IPS DF 19.7 (cell line): Measurements from ENCODE around the gene THEMIS.
"Not testable (repeated sequence)": the region's sequence is repeated elsewhere in the genome, so short reads cannot be mapped to it uniquely, and the experiment has no call there.

Experiments used
- DNase-seq: peaks from one replicate; pipeline ENCODE4 v3.0.0-alpha.2; 2013; ENCODE audit warnings: low read depth, low spot score

Gene THEMIS, protein sequence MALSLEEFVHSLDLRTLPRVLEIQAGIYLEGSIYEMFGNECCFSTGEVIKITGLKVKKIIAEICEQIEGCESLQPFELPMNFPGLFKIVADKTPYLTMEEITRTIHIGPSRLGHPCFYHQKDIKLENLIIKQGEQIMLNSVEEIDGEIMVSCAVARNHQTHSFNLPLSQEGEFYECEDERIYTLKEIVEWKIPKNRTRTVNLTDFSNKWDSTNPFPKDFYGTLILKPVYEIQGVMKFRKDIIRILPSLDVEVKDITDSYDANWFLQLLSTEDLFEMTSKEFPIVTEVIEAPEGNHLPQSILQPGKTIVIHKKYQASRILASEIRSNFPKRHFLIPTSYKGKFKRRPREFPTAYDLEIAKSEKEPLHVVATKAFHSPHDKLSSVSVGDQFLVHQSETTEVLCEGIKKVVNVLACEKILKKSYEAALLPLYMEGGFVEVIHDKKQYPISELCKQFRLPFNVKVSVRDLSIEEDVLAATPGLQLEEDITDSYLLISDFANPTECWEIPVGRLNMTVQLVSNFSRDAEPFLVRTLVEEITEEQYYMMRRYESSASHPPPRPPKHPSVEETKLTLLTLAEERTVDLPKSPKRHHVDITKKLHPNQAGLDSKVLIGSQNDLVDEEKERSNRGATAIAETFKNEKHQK

DNA sequence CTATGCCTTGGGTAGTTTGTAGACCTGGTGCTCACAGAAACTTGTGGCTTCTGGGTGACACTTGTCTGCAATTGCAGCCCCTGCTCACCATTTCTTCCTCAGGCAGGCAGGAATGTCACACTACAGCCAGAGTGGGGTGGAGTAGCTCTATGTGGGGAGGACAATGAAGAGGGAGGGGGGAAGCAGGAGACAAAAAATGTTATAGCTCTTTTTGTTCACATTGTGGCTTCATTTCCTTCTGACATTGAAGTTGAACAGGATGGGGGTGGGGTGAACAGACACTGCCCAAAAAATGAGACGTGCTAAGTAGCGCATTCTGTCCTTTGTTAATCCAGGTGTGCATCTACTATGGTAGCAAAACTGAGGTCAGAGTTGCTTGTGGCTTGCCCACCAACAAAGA, at the start of gene THEMIS:
THEMIS (minus strand) TSS at position 124 of the 400 bp plus-strand sequence. CDS start 126 bp downstream, outside the sequence.
- DNase-seq = no peak

- no peak for DNase-seq
Measured at GRCh38 chr6:127949251-127949650, 48.4 kb upstream of the THEMIS start.

DNA sequence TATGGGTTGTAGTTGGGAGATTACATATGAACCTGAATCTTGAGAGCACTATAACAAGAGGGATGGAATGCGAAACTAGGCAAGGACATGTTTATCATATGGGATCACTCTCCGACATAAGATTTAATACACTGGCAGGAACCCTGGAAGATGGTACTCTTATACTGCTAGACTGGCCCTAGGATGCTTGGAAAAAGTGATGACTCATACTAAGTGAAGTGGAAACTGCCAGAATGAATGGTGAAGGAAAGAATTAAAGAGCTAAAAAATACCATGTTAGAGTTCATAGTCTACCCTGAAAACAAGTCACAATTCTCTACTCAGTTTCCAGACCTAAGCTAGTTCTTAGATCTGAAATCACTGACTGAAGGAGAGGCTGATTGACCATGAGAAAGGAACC, 45.5 kb upstream of the THEMIS start:
- no peak for DNase-seq

GRCh38 chr6:127945434-127946097, 44.7 kb upstream of the THEMIS start:
- no peak for DNase-seq

GRCh38 chr6:127941228-127941627, 40.4 kb upstream of the THEMIS start:
- DNase-seq = no peak

DNA sequence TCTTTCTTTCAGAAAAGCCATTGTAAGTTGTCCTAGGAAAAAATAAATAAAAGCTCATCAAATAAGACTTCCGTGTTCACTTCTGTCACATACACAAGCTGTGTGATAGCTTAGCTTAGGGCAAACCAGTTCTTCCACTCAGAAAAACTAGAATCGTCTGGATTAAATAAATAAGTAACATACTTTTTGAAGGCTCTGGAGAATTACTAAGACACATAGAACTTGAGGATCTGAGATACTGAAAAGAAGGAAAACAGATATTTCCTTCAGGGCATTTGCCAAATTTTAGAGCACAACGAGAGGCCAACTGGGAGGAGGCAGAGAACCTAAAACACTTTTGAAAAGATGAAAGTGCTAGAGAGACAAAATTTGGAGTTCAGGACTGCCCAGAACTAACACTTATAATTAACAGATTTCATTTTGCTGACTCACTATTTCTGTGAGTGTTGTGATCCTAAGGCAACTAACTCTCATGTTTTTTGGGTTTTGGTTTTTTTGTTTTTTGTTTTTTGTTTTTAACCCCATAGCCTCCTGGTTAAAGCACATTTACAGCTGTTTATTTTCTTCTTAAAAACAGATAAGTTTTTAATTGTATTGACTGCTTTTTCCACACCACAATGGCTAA, 38.7 kb upstream of the THEMIS start:
- no peak for DNase-seq

DNA sequence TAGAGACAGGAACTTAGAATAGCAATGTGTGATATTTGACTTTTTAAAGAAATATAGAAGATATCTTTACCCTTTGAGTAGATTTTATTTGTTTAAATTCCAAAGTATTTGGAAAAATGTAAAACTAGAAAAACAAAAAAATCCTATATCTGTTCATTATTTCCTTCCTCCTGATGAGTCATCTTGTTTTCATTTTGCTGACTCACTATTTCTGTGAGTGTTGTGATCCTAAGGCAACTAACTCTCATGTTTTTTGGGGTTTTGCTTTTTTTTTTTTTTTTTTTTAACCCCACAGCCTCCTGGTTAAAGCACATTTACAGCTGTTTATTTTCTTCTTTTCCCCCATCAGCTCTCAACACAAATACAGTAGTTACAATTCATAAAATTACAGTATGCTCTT, 37.8 kb upstream of the THEMIS start:
- no peak for DNase-seq

DNA sequence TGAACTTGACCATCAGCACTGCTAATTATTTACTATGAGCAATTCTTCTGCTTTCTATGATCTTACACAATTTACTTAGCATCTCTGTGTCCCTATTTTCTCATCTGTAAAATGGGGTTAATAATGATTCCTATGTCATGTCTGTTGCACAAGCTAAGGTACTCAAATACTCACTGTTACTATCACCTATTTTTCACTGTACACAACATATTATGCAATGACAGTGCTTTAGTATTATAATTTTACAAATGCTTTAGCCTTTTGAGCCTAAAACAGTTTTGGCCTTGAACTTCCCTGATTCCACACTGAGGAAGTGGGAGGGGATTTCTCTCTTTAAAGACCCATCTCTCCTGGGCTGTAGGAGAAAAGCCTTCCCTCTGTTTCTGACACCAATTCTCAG, 36.9 kb upstream of the THEMIS start:
- no peak for DNase-seq

DNA sequence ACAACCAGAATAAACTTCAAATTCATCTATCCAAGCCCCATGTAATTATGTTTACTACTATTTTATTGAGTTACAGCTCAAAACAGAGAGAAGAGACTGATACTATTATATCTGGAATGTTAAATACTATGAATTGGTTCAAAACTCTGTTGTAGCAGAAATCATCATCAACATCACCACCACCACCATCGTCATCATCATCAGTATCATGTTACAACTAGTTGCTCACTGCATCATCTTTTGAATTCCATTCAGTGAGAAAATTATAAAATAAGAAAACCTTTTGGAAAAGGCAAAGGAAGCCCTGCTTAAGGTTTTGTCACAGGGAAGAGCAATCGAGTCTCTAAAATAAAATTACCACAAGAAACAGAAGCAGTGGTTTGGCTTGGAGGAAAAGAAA, 36.2 kb upstream of the THEMIS start:
- DNase-seq = no peak

DNA sequence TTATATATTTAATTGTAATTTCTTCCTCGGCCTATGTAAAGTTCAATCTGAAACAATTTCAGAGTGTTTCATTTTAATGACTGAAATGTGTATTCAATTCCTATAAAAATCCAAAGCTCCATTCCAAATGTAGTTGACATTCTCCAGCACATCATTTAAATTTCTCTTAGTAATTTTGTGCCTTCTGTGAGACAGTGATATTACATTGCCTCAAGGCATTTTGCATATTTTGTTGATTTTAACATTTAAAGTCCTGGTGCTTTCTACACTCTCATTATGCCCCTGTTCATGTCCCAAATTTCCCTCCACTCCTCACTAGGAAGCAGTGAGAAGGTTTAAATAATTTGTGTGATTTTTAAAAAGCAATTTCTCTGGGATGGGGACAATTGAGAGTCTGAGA, 34.1 kb upstream of the THEMIS start:
- DNase-seq = no peak

GRCh38 chr6:127933852-127934840, 33.3 kb upstream of the THEMIS start:
- DNase-seq = no peak

GRCh38 chr6:127933137-127933536, 32.3 kb upstream of the THEMIS start:
- DNase-seq = no peak

GRCh38 chr6:127932708-127933107, 31.9 kb upstream of the THEMIS start:
- DNase-seq = no peak

DNA sequence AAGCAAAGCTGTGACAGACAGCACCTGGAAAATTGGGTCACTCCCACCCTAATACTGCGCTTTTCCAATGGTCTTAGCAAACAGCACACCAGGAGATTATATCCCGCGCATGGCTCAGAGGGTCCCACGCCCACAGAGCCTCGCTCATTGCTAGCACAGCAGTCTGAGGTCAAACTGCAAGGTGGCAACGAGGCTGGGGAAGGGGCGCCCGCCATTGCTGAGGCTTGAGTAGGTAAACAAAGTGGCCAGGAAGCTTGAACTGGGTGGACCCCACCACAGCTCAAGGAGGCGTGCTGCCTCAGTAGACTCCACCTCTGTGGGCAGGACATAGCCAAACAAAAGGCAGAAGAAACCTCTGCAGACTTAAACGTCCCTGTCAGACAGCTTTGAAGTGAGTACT, 25.6 kb upstream of the THEMIS start:
- not testable (repeated sequence) for DNase-seq

GRCh38 chr6:127924440-127924839, 23.6 kb upstream of the THEMIS start:
- DNase-seq = no peak

DNA sequence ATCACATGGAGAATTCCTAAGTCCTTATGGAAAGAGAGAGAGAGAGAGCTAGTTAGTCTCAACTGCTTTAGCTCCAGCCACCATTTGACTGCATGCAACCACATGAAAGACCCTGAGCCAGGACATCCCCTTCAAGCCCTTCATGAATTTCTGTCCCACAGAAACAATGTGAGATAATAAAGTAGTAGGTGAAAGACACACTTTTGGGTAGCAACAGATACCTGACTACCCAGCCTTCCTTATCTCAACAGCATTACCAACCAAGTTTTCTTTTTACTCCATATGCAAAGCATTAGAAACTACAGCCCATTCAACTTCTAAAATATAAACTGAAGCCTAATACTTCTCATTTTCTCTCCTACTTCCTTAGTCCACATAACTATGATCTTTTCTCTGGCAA, 23.2 kb upstream of the THEMIS start:
- DNase-seq = no peak

- DNase-seq = no peak
Measured at GRCh38 chr6:127923135-127923534, 22.3 kb upstream of the THEMIS start.

- DNase-seq = no peak
Measured at GRCh38 chr6:127921982-127922381, 21.1 kb upstream of the THEMIS start.

DNA sequence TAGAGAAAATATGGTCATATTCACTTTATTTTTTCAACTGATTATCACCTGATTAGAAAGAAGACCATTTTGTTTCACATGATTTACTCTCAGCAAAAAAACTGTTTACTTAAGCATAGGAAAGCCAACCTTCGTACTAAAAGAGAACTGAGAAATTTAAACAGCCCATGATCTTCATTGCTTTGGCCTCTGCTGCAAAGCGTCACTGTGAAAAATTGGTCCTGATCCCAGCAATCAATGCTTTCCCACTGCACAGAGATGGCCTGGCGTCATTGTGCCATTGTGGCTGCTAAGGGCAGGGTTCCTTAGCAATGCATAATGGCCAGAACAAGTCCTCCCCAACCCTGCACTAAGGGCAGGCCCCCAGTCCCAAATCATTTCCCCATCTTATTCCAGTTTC, 19.9 kb upstream of the THEMIS start:
- DNase-seq = no peak

- DNase-seq = no peak
Measured at GRCh38 chr6:127918506-127919427, 17.9 kb upstream of the THEMIS start.
